Stromal cell of bone marrow (primary cell): ENCODE data around the gene SMC1B.

ENCODE experiments used
- DNase-seq: peaks from one replicate; pipeline ENCODE4 v3.0.0-alpha.2; 2012; ENCODE audit warnings: low read depth

The SMC1B gene

DNA sequence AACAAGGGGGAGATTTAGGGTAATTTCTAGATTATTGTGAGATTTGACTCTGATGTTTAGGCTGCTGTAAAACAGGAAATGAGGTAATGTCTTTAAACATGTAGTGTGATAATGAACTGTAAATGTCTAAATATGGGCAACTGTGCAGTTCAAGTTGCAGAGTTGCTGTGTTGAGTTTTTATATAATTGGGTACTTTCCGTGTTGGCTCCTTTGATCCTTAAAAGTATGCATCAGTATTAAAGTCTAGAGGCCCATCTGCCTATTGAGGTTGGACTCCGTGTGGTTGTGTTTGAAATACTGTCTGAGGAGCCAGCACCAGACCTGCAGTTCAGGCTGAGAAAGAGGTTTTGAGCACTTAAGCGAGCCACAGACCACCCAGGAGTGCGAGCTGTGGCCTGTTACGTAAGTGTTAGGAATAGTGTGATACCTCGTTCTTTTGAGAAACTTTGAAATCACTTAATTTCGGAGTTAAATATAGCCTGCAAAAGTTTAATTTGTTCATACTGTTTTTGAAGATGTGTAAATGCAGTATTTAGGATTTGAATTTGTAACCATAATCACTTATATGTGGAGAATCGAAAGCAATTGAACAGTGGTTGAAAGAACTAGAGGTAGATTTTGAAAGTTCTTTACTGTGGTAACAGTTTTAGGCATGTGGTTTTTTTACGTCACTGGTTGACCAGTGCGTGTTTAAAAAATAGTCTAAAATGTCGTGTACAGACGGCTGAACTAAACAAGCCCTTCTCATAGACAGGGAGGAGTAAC lies 94.7 kb downstream of the SMC1B start:
- DNase-seq: no peak

DNA sequence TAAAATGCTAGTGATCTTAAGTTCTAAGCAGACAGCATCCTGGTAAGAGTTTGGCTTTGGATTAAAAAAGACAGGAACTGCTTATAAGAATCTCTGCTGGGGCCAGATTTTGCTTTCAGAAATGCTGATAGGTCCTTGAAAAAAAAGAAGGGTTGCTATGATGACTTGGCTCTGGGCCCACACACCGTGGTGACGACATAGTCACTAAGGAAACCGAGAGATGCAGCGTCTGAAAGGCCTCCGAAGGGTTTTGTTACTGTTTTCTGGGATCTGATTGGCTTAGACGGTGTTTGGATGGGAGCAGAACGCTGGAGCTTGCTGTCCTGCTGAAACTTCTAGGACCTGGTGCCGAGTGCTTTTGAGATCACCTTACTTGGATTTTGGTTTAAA lies 95.2 kb downstream of the SMC1B start:
- peak; percentile 79 for DNase-seq

DNA sequence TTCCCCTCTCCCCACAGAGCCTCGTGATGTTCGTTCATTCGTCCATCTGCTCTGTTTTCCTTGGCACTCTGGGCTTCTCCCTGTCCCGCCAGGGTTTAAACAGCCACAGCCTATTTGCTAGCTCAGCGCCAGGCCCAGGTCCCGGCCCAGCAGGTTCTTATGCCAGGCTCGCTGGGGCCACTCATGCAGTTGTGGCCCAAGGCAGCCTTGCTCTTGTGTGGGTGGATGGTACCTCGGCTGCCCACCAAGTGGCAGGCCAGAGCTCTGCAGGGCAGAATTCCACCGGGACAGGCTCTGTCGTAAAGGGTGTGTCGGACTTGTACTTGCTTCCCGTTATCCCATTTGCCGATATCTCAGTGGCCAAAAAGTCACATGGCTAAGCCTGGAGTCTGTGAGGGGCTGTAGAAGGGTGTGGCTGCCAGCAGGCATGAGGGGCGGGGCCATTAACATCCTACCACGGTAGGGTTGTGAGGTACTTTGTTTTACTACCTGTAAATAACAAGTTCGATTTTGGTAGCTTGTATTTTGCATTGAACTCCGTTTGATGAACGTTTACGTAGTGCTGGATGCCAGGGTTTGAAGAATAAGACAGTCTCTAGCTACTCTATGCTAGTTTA lies 95.7 kb downstream of the SMC1B start:
- DNase-seq: peak; percentile 82

DNA sequence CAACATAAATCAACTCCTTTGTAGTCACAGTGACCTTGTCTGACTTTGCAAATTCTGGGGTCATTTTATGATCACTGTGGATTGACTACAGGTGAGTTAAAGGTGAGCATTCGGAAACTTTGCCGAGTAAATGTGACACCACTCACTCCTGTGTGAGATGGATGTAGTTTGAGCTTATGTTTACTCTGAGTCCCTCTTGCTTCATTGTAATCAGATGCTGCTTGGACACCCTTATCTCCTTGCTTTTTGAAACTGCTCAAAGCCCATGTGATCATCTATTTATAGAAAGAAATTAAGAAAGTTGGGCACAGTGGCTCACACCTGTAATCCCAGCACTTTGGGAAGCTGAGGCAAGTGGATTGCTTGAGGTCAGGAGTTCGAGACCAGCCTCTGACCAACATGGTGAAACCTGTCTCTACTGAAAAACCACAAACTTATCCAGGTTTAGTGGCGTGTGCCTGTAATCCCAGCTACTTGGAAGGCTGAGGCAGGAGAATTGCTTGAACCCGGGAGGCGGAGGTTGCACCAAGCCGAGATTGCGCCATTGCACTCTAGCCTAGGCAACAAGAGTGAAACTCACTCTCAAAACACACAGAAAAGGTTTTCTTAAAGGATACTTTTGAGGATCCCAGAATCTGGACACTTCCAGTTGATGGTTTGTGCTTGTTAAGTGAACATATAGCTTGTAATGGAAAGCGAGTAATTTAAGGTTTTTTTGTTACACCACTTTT lies 96.4 kb downstream of the SMC1B start:
- no peak for DNase-seq

DNA sequence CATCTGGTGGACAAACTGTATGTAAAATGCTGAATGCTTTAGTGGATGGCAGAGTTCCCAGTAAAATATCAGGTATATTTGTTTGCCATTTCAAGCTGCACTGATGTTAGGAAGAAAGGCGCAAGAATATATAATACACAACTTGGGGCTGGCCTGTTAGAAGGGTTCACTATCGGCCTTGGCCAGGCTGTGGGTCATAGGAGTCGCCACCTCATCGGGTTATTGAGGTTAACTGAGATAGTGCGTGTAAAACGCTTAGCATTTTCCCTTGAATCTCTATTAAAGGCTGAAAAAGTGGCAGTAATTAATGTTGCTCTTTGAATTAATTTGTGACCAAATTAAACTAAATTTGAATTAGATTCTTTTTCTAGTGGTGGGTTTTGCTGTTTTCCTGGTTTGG lies 98.6 kb downstream of the SMC1B start:
- DNase-seq: no peak

DNA sequence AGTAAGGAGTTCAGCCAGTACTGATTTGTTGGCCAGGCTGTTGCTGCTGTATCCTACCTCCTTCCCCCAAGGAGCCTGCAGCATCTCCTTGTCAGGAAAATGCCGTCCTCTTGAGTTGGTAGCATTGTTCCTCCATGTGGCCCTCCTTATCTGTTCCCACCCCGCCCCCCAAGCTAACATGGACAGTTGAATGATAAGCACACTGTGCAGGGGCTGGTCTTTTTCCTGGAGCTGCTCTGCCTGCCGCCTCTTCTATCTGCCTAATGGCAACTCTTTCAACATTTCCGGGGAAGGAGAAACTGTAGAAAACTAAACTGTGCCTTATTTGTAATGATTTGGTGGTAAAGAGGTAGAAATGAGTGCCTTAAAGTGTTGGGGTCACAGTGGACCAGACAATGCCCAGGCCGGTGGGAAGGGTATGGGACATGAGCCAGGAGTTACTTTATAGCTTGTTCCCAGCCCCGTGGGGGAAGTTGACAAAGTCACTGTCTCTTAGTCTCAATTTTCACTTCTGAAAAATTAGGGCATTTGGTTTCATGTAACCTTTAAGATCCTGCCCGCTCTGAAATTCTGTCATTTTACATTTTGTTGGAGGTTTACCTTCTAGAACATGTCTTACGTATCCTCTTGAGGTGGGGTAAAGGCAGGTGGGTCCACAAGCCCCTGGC lies 99.2 kb downstream of the SMC1B start:
- DNase-seq: no peak

DNA sequence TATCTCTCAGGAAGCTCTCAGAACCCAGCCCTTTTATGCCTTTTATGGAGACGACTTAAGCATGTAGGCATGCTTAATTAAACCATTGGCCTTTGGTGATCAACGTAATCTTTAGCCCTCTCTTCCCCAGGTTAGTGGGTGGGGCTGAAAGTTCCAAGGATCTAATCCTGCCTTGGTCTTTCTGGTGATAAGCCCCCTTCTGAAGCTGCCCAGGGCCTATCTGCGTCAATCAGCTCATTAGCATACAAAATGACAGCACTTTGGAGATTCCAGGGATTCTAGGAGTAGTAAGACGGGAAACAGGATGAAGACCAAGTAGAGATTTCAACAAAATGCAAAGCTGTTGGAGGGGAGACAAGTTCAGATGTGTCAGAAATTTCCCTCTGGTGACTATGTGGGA lies 100.5 kb downstream of the SMC1B start:
- DNase-seq: no peak

DNA sequence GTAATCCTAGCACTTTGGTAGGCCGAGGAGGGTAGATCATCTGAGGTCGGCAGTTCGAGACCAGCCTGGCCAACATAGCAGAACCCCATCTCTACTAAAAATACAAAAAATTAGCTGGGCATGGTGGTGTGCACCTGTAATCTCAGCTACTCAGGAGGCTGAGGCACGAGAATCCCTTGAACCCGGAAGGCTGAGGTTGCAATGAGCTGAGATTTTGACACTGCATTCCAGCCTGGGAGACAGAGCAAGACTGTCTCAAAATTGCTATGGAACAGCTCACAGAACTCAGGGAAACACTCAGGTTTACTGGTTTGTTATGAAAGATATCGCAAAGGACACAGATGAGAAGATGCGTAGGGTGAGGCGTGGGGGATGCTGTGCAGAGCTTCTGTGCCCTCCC lies 101.0 kb downstream of the SMC1B start:
- no peak for DNase-seq

DNA sequence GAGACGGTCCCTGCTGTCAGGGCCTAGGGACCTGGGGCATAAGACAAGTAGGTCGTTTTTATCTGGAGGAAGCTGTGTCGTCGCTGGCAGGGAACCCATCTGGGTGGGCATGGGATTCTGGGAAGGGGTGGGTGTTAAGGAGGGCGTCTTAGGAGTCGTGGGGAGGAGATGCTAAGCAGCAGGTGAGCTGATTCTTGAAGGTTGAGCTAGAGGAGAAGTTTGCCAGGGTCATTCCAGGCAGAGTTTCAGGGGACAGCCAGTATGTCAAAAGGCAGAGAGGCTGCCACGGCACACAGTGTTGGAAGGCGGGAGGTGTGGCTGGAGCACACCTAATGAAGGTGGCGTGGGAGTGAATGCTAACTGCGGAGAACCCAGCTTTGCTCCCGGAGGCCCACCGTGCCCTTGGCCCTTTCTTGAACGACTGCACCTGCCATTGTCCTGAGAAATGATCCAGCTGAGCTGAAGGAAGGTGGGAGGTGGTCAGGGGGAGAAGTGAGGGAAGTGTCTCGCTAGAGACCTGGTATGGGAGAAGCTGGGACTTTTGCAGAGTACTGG lies 102.3 kb downstream of the SMC1B start:
- DNase-seq: no peak

DNA sequence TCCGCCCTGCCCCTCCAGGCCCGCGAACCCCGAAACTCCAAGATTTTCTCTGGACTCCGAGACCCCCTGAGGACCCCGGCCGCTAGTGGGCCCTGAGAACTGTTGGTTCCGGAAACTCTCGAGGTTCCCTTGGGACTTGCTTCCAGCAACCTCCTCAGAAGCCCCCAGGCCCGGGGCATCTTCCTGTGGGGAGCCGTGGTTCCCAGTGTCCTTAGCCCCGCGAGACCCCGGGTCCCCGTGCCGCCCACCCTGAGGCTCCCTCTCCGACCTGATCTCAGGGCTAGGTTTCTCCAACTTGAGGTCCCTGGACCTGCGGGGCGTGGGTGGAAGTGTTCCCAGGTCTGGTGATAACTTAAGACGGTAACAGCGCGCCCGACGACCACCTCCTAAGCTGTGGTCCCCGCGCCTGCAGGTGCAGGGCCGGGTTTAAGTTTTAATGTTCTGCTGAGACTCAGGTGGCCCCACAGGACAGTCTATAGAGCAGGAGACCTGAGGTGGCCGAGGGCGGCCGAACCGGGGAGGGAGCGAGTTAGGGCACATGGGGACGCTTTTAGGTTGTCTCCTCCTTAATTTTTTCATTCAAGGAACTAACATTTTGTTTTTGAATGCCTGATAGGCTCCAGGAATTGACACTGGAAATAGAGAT lies 102.9 kb downstream of the SMC1B start:
- no peak for DNase-seq

DNA sequence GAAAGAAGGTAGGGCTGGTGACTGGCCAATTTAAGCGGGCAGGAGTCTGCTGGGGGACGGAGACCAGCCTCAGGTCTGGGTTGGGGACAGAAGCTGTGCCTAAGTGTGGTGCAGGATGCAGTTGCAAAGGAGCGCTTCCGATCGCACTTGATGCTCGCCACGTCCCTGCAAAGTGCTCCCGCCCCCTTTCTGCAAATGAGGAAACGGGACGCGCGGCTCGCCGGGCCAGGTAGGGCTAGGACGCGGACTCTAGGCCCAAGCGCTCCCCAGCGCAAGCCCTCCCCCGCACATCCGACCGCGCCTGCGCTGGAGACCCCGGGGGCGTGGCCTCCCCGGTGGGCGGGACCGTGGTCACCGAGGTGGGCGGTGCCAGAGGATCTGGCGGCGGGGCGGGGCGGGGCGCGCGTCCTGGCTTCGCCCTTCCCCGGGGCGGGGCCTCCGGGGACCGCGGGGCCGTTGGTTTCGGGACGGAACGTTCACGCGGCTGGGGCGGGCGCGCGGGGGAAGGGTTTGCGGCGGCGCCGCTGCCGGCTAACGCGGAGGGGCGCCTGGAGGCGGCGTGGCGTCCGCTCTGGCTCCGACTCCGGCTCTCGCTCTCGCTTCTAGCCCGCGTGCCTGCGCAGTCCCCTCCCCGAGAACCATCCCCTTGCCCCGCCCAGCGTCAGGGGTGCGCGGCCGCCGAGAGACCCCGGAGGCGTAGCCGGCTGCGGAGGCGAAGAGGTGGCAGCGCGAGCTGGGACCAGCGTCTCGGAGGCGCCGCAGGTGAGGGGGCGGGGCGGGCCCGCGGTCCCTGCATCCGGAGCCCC lies 103.8 kb downstream of the SMC1B start, which contains the start of gene FAM118A:
FAM118A (plus strand) TSS at position 513 of the 806 bp plus-strand sequence. CDS start 12,446 bp downstream, outside the sequence.
- peak; percentile 80 for DNase-seq

DNA sequence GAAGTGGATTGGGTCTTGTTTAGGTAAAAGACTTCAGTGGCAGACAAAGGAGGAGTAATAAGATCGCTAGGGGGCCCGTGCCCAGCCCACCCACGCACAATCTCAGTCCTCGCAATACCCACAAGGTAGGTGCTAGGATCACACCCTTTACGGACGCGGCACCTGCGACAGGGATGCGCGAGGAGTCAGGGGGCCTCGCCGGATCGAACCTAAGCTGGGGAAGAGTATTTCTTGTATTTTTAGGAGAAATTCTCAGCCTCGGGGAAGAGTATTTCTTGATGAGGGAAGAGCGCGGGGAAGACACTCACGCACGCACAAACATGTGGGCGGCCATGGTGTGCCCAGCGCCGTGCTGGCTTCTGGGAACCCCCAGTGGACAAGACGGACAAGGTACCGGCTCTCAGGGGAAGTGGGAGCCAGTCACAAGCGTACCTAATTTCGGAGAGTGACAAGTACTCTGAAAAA lies 104.4 kb downstream of the SMC1B start:
- no peak for DNase-seq

DNA sequence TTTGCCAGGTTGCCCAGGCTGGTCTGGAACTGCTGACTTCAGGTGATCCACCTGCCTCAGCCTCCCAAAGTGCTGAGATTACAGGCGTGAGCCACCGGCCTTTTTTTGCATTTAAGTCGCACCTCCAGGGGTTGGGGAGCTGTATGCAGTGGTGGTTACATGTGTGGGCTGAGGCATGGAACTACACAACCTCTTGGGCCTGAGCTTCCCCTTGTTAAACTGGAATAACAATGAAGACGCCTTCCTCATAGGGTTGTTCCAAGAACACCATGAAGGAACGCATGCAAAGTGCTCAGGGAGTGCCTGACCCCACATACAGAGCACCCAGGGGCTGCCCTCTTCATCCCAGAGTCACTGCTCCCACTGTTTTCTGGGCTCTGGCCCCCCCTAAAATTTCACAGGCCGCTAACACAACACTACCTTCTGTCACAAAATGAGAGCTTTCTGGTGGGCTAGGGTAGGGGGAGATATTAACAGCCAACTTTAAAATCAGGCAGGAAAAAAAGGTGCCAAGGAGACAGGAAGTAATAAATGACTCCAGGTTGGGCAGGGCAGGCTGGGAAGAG lies 104.9 kb downstream of the SMC1B start:
- DNase-seq: no peak

DNA sequence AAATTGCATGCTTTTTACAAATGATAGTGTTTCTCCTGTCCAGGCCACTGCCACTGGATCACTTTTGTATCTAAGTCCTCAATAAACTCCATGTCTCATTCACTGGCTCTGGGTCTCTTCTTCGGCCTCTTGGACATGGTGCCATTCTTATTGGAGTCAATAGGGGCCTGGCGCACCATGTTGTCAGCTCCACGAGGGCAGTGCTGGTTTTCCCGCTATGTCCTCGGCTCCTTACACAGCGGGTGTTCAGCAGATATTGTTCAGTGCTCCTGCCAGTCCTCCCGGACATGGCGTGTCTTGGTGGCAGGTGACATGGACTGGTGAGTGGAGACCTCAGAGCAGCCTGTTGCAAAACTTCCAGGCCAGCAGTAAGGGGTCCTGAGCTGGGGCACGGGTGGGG lies 107.3 kb downstream of the SMC1B start:
- DNase-seq: no peak

DNA sequence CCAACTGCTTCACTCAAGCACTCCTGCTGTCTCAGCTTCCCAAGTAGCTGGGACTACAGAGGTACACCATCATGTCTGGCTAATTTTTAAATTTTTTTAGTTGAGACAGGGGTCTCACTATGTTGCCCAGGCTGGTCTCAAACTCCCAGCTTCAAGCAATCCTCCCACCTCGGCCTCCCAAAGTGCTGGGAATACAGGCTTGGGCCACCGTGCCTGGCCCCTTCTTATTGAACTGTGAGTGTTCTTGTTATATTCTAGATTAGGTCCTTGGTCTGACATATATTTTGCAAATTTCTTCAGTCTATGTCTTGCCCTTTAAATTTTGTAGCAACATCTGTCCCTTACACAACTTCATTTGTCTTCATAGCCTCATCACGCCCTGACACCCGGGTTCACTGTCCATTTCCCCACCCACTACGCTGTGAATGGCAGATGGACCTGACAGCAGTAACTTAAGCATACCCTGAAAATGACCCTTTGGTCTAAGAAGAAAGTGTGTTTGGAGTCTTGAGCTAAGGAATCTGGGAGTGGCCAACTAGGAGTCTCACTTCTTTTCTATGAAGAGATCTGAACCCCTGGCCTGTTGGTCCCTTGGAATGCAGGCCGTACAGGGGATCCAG lies 107.8 kb downstream of the SMC1B start:
- no peak for DNase-seq

DNA sequence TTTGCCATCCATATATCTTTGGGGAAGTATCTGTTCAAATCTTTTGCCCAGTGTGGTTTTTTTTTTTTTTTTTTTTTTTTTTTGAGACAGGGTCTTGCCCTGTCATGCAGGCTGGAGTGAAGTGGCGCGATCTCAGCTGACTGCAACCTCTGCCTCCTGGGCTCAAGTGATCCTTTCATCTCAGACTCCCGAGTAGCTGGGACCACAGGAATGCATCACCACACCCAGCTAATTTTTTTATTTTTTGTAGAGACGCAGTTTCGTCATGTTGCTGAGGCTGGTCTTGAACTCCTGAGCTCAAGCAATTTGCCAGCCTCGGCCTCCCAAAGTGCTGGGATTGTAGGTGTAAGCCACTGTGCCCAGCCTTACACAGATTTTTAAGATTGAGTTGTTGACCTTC lies 108.4 kb downstream of the SMC1B start:
- no peak for DNase-seq

DNA sequence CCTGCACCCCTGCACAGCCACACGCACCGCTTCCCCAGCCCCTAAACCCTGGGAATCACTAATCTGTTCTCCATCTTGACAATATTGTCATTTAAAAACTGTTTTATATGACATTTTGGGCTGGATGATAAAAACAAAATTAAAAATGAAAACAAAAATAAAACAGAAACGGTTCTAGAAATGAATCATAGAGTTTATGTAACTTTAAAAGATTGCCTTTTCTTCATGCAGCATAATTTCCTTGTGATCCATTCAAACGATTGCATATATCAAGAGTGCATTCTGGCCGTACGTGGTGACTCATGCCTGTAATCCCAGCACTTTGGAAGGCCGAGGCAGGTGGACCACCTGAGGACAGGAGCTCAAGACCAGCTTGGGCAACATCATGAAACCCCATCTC lies 110.2 kb downstream of the SMC1B start:
- no peak for DNase-seq

DNA sequence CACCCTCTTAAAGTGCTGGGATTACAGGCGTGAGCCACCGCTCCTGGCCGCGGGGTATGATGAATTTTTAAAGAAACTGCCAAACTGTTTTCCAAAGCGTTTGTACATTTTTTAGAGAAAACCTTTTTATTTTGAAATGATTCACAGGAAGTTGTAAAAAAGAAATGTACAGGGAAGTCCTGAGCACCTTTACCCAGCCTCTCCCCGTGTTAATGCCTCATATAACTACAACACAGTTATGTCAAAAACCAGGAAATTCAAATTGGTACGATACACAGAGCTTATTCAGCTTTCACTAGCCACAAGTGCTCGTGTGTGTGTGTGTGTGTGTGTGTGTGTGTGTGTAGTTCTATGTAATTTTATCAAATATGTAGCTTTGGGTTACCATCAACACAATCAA lies 110.6 kb downstream of the SMC1B start:
- no peak for DNase-seq

DNA sequence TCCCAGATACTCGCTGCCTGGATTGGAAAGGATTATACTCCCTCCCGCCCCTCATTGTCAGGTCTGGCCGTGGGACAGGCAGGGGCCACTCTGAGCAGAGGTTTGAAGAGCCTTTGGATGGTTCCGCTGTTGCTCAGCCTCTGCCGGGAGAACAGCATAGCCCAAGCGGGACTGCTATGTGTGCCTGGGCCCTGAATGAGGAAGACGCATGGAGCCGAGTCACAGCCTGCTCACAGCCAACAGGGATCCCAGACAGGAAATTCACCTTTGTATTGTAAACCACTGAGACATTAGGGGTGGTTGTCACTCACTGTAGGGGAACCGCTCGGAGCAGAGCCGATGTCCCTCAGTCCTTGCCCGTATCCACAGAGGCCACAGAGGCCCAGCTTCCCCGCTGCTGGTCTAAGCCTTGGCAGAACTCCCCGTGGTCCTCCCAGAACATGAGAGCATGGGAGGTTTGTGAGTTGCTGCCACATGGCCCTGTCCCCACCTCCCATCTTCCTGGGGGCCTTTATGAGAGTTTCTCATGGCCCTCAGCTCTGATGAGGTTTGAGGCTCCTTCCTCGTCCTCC lies 114.4 kb downstream of the SMC1B start:
- DNase-seq: no peak
